Measurements from ENCODE around the gene VSTM2A. TPM values are rescaled to one million over a fixed set of nuclear protein-coding genes. Genes with fewer than 3 reads are reported as not detected.

The VSTM2A gene
- total RNA-seq, 1 experiment from 2014 or later = not detected

- no peaks in the 10 kb centered on the region for H3K27me3 ChIP-seq
- H3K9me3 ChIP-seq = no peaks in the 10 kb centered on the region
- DNase-seq = no peak
- H3K36me3 ChIP-seq = no peaks in the 10 kb centered on the region
- no peak overlapping the region for H3K4me3 ChIP-seq
Observed at GRCh38 chr7:54565432-54565831, 23.3 kb downstream of the VSTM2A start.

- no peak for DNase-seq
Observed at GRCh38 chr7:54581511-54581910, 39.3 kb downstream of the VSTM2A start.

DNA sequence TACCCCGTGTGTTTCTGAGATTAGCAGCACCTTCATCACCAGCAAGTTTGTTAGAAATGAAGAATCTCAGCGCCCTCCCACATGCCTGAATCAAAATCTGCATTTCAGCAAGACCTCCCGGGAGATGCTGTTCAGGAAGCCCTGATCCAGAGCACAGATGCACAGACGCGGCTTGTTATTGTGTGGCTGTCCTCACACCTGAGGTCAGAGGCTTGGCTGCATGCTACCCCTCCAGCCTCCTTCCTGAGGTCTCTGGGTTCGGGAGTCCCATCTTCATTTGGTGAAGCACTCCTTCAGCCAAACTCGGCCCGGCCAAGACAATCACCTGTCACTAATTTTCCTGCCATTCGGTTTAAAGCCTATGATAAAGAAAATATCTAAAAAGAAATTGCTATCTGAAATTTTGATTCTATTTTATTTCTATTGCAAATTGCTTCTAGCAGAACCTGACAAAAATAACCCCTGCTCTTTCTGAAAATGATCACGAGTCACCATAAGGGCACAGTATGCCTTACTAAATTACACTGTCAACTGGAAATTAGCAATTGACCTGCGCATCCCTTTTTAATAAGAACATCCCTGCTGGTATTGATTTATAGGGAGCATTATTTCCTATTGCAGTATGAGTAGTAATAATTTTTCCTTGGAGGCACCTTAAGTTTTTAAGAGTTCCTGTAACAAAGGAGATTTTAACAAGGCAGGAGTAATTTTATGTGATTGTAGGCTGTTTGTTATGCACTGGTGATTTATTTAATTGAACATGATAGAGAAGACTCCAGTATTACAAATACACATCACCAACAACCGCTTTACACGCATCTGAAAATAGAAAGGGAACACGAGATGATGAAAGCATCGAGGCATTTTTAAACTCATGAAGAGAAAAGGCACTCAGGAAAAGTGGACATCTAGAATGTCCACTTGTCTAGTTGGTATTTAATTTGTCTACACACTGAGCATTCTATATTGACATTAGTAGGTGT lies 49.5 kb downstream of the VSTM2A start:
- Histone ChIP-seq H3K27me3 (no peaks in the 10 kb centered on the region), H3K4me3 (no peak overlapping the region)
- no peak for DNase-seq

More at GRCh38 chr7:54581511-54581910, 39.3 kb downstream of the VSTM2A start:
- H3K4me3 ChIP-seq = no peak overlapping the region
- H3K36me3 ChIP-seq = no peaks in the 10 kb centered on the region
- H3K27me3 ChIP-seq = no peaks in the 10 kb centered on the region
- no peaks in the 10 kb centered on the region for H3K9me3 ChIP-seq

DNA sequence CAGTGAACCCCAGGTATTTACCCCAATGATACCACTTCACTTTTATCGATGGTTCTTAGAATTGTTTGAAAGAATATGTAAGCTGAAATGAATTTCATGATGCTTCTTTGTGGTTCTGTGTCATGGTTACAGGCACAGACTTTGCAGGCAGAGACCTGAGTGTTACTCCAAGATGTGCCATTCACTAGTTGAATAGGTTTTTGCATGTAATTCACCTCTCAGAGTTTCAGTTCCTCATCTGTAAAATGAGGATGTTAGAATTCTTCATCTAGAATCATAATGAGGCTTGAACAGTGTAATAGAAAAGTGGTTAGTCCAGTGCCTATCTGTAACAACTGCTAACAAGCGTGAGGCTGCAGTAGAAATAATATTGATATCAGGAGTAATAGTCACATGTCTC lies 54.6 kb downstream of the VSTM2A start:
- Histone ChIP-seq H3K27me3 (no peaks in the 10 kb centered on the region), H3K36me3 (no peaks in the 10 kb centered on the region), H3K4me3 (no peak overlapping the region), H3K9me3 (no peaks in the 10 kb centered on the region)
- no peak for DNase-seq

More for the DNA sequence above, 49.5 kb downstream of the VSTM2A start:
- Histone ChIP-seq H3K36me3 (no peaks in the 10 kb centered on the region), H3K9me3 (no peaks in the 10 kb centered on the region)

DNA sequence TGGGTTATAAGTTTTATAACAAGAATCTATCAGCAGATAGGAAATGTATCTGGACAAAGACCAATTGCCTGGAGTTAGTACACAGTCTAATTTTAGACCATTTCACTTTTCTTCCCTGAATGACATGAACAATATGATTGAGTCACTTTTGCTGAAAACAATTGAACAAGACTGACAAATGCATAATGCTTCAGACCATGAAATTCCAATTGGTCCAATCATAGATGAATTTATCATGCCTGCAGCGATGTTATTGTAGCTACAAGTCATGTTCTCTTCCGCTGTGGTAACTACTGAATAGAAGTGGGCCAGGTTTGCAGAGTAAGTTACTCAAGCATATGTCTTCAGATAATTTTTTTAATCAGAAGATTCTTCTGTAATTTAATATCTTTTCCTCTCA lies 73.4 kb downstream of the VSTM2A start:
- Histone ChIP-seq H3K36me3 (no peaks in the 10 kb centered on the region), H3K27me3 (no peaks in the 10 kb centered on the region; the same call in 1 of the 2 replicates), H3K9me3 (no peaks in the 10 kb centered on the region), H3K4me3 (no peak overlapping the region)
- DNase-seq = no peak

Other genes with a start within 250 kb of the VSTM2A start
- gene SEC61G, start 216.8 kb downstream of the VSTM2A start, total RNA-seq (2014; rRNA removed; shearing (Covaris generic); ENCODE audit: low replicate concordance) = 379 and 1,484 TPM in 2 replicates

Measured in MG63 (cell line).